ENCODE data around the gene DNAJC5.

- TF ChIP-seq CTCF (IDR thresholded peaks at IDR 0.05) (no peak), POLR2A (IDR thresholded peaks at IDR 0.05) (no peak), POLR2AphosphoS5 (IDR thresholded peaks at IDR 0.05) (no peak)
Measured at GRCh38 chr20:63889241-63890200, 5.4 kb upstream of the DNAJC5 start.
